Activated effector memory CD4-positive, alpha-beta T cell treated with Interleukin-2 at 50 U/mL for 16 hours (primary cell): Measurements from ENCODE around the gene MMP2.

Experiments
- DNase-seq: peaks from one replicate; pipeline ENCODE4 v3.0.0-alpha.2; 2020

The MMP2 gene

GRCh38 chr16:55478827-55479429 is at the start of gene MMP2:
Gene MMP2, plus strand, starts transcription at chr16:55479198. Its CDS starts 282 bp downstream, at chr16:55479480.
- DNase-seq = no peak

GRCh38 chr16:55433030-55433429 is 46.0 kb upstream of the MMP2 start:
- no peak for DNase-seq

GRCh38 chr16:55433535-55433934 is 45.5 kb upstream of the MMP2 start:
- no peak for DNase-seq

- no peak for DNase-seq
Measured at GRCh38 chr16:55434000-55434399, 45.0 kb upstream of the MMP2 start.

- no peak for DNase-seq
Measured at GRCh38 chr16:55435387-55435786, 43.6 kb upstream of the MMP2 start.

GRCh38 chr16:55436587-55436986 is 42.4 kb upstream of the MMP2 start:
- no peak for DNase-seq

GRCh38 chr16:55437625-55438024 is 41.4 kb upstream of the MMP2 start:
- no peak for DNase-seq

- DNase-seq = no peak
Measured at GRCh38 chr16:55438281-55438680, 40.7 kb upstream of the MMP2 start.

- DNase-seq = no peak
Measured at GRCh38 chr16:55439101-55439690, 39.8 kb upstream of the MMP2 start.

GRCh38 chr16:55443434-55444346 is 35.3 kb upstream of the MMP2 start:
- DNase-seq = no peak

GRCh38 chr16:55444754-55445485 is 34.1 kb upstream of the MMP2 start:
- DNase-seq = no peak

GRCh38 chr16:55447231-55447630 is 31.8 kb upstream of the MMP2 start:
- no peak for DNase-seq

GRCh38 chr16:55452996-55453395 is 26.0 kb upstream of the MMP2 start:
- no peak for DNase-seq

GRCh38 chr16:55453909-55454308 is 25.1 kb upstream of the MMP2 start:
- no peak for DNase-seq

- no peak for DNase-seq
Measured at GRCh38 chr16:55454861-55455260, 24.1 kb upstream of the MMP2 start.

- DNase-seq = no peak
Measured at GRCh38 chr16:55462241-55462640, 16.8 kb upstream of the MMP2 start.

- no peak for DNase-seq
Measured at GRCh38 chr16:55464375-55464774, 14.6 kb upstream of the MMP2 start.

- peak; percentile 60 for DNase-seq
Measured at GRCh38 chr16:55465077-55465896, 13.7 kb upstream of the MMP2 start.

GRCh38 chr16:55466209-55466608 is 12.8 kb upstream of the MMP2 start:
- DNase-seq = no peak

- no peak for DNase-seq
Measured at GRCh38 chr16:55467898-55468297, 11.1 kb upstream of the MMP2 start.

- no peak for DNase-seq
Measured at GRCh38 chr16:55468352-55468990, 10.5 kb upstream of the MMP2 start.
